HG03439 (cell line): Measurements from ENCODE around the gene EHMT1.
"Not testable (repeated sequence)": the region's sequence is repeated elsewhere in the genome, so short reads cannot be mapped to it uniquely, and the experiment has no call there.

Experiments
- ATAC-seq: cut with Tn5 transposase; IDR thresholded peaks from one replicate; pipeline ENCODE4 v1.9.1; 2021; ENCODE audit warnings: mild to moderate bottlenecking, moderate library complexity; ENCODE audit not compliant: unreplicated experiment

Gene EHMT1

DNA sequence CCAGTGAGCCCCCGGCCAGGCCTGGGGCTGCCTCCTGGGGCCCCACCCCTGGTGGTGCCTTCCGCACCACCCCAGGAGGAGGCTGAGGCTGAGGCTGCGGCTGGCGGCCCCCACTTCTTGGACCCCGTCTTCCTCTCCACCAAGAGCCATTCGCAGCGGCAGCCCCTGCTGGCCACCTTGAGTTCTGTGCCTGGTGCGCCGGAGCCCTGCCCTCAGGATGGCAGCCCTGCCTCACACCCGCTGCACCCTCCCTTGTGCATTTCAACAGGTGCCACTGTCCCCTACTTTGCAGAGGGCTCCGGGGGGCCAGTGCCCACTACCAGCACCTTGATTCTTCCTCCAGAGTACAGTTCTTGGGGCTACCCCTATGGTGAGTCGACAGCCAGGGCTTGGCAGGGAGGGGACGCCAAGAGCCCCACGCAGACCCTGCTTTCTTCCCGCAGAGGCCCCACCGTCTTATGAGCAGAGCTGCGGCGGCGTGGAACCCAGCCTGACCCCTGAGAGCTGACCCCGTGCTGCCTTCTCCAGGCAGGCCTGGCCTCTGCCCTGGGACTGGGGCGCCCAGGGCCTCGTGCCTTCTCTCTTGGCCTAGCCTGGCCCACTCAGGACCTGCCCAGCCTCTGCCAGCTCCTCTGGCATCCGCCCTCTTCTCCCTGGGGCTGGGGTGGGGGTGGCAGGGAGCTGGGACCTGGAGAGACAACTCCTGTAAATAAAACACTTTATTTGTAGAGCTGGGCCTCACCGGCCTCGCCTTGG lies 4.0 kb upstream of the EHMT1 start:
- ATAC-seq: no peak

DNA sequence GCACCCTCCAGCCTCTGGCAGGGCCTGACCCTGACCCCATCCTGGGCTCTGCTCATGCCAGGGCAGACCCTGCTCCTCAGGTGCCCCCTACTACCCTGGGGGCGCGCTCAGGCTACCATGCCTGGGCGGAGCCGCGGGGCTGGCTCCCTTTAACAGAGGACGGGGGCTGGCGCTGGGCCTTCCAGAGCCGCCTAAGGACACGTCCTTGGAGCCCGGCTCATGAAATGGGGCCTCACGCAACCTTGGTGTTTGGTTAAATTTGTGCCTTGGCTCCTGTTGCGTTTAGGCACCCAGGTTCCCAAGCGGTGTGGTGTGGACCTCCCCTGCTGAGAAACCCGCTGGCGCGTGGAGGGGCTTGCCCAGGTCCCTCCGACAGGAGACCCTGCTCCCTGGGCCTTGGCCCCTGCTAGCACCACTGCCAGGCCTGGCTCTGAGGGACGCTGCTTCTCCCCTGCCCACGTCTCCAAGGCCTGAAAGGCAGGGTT lies 3.4 kb upstream of the EHMT1 start:
- ATAC-seq: no peak

DNA sequence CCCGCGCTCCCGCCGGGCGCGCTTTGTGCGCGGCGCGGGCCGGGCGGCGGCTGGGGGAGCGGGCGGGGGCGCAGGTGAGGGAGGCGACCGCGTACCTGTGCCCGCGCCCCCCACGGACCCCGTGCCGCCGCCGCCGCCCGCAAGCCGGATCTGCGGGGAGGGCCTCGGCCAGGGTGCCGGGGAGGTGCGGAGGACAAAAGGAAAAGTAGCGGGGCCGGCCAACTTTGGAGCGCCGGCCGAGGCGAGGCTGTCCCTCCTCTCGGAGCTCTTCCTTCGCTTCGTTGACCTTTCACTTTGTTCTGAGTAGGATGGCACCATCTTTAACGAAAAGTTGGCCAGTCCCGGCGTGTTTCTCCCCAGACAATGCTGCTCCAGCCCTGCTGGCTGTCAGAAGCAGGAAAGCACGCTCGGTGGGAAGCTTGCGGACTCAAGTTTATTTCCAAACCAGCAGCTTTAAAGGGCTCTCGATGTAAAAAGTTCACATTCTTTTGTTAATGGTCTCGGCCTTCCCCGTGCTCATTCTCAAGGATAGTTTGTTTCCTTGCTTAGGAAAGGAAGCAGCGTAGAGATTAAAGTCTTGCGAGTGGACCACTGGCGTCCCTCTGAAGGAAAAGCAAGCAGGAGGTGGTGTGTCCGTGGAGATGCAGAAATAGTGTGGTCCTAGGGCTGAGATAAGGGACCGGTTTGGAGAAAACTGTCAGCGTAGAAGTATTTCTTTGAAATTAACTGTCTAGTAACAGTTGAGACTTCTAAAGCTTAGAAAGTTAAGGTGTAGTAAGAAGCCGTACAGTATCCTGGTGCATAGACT lies 639 bp downstream of the EHMT1 start:
- peak; percentile 15 for ATAC-seq

DNA sequence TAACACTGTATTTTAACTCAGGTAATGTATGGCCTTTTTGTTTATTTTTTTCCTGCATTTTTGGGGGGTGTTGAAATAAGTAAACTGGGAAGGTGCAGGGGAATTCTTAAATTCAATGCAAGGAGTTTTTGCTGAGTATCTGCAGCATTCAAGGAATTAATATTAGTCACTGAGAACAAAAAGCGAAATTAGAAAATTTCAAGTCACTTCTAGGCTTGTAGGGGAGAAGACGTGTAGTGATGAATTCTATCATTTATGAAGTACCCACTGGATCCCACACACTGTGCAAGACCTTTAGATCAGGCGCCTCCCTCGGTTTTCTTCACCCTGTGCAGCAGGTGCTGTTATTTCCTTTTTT lies 1.2 kb downstream of the EHMT1 start:
- no peak for ATAC-seq

DNA sequence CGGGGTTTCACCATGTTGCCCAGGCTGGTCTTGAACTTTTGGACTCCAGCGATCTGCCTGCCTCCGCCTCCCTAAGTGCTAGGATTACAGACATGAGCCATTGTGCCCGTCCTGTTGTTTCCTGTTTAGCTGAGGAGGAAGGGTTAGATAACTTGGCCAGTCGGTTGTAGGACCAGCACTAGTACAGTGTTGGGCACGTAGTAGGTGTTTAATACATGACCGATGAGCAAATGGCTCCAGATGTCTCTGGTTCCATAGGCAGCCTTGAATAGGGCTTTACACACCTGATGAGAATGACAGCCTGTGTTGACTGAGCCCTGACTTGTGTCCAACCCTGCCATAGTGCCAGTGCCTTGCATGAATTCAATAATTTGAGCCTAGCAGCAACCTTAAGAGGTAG lies 1.8 kb downstream of the EHMT1 start:
- no peak for ATAC-seq

DNA sequence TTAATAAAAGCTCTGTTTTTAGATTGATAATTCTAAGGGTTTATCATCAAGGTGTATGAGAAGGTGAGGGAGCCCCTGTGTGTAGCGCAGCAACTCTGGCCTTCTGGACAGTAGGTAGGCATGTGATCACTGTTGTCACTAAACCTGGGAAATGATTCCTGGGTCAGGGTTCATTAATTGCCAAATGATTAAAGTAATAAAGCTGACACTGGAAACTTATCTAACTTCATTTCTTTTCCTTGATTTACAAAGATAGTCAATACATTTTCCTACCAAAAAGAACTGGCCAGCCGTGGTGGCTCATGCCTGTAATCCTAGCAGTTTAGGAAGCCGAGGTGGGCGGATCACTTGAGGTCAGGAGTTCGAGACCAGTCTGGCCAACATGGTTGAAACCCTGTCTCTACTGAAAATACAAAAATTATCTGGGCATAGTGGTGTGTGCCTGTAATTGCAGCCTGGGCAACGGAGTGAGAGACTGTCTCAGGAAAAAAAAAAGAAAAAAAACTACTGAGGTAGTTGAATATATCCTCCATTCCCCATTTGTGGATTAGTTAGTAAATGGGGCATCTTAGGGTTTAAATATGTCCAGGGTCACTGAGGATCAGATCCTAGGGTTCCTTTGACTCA lies 2.4 kb downstream of the EHMT1 start:
- ATAC-seq: no peak

DNA sequence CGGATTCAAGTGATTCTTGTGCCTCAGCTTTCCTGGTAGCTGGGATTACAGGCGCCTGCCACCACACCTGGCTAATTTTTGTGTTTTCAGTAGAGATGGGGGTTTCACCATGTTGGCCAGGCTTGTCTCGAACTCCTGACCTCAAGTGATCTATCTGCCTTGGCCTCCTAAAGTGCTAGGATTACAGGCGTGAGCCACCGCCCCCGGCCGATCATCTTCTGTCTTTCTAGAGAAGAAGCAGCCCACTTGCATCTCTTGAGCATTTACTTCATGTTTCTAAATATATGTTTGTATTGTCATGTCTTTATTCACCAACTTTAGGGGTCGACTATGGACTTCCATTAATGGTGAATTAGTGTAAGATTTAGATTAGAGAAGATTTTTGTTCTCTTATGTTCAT lies 3.4 kb downstream of the EHMT1 start:
- ATAC-seq: not testable (repeated sequence)

DNA sequence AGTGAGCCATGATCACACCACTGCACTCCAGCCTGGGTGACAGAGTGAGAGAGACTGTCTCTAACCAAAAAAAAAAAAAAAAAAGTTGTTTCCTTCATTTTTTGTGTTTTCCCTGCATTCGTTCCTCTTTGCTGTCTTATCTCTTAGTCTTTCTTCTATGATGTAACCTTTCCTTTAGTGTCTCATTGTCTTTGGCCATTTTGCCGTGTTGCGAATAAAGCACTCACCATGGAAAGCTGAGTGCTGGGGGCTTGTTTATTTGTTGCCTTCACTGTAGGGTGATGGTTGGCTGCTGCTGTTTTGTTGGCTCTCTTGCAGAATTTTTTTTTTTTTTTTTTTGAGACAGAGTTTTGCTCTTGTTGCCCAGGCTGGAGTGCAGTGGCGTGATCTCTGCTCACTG lies 7.7 kb downstream of the EHMT1 start:
- ATAC-seq: no peak

DNA sequence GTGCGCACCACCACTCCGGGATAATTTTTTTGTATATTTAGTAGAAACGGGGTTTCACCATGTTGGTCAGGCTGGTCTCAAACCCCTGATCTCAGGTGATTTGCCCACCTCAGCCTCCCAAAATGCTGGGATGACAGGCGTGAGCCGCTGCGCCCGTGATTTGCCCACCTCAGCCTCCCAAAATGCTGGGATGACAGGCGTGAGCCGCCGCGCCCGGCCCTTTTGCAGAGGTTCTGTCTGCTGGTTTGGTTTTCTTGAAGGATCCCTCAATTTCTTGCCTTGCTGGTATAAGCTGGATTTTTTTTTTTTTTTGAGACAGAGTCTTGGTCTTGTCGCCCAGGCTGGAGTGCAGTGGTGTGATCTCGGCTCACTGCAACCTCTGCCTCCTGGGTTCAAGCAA lies 8.6 kb downstream of the EHMT1 start:
- not testable (repeated sequence) for ATAC-seq

DNA sequence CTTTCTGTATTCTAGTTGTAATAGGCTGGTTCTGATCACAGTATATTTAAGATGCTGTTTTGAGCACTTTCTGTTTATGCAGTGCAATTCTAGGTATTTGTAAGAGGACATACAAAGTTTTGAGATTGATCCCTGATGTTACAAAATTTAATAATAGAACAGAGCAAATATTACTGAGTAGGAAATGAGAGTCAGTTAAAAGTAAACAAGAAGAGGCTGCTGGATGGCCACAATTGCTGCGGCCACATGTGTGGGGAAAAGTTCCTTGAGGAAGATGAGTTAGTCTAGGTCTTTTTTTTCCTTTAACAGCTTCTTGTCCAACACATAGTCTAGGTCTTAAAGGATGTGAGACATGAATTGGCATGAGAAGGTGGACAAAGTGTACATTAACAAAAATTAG lies 11.3 kb downstream of the EHMT1 start:
- no peak for ATAC-seq

DNA sequence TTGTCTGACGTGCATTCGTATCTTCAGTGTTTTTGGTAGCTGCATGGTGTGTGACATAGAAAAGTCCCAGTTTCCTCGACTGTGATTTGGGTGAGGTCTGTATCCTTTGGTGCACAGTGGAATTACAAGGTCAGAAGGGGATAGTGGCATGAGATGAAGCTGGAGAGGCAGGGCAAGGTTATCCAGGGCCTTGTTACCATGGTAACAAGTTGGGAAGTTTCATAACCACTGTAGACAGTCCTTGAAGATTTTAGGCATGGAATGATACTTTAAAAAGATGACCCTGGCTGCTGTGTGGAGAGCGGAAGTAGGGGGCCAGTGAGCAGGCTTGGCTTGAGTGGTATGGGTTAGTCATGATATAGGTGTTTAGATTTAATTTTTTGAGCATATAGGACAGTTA lies 11.9 kb downstream of the EHMT1 start:
- ATAC-seq: no peak

DNA sequence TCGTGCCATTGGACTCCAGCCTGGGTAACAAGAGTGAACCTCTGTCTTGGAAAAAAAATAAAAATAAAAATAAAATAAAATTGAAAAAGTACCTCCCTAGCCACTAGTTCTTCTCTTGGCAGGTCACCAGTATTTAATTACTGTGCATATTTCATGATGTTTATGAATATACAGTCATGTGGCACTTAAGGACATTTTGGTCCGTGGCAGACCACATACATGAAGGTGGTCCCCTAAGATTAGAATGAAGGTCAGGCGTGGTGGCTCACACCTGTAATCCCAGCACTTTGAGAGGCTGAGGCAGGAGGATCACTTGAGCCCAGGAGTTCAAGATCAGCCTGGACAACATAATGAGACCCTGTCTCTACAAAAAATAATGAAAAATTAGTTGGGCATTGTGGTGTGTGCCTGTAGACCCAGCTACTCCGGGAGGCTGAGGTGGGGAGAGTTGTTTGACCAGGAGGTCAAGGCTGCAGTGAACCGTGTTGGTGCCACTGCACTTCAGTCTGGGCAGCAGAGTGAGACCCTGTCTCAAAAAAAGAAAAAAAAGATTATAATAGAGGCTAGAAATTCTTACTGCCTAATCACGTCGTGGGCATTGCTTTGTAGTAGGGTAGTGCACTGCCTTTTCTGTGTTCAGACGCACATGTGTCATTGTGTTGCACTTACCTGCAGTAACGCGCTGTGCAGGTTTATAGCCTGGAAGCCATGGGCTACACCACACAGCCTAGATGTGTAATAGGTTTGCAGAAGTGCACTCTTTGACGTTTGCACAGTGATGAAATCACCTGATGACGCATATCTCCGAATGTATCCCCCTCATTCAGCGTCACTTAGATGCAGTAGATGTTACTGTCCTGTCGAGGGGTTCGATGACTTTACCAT lies 12.8 kb downstream of the EHMT1 start:
- no peak for ATAC-seq

DNA sequence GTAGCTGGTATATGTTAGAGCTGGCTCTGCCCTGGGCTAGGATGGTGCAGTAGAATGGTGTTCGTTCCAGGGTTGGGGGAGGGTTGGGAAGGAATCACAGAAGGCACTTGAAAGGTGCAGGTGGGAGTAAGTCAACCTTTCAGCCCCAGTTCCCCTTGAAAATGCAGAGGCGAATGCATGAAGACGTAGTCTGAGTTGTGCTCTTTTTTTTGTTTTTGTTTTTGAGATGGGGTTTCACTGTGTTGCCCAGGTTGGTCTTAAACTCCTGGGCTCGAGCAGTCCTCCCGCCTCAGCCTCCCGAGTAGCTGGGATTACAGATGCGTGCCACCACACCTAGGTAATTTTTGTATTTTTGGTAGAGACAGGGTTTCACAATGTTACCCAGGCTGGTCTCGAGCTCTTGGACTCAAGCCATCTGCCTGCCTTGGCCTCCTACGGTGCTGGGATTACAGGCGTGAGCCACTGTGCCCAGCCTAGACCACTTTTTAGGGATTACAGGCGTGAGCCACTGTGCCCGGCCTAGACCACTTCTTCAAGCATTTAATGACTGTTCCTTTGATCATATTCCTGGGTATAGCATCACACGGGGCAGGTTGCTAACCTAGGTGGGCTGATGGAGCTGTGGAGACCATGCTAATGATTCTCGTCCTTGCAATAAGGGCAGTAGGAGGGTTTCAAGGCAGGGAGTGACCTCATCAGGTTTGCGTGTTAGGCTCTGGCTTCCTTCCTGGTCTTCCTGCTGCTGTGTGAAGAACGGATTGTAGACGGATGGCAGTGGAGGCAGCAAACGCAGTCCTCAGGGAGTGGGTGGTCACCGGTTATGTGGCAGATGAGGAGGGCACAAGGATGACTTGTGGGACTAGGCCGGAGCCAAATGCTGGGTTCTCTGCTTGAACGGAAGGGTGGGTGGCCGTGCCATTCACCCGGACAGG lies 13.7 kb downstream of the EHMT1 start:
- no peak for ATAC-seq

DNA sequence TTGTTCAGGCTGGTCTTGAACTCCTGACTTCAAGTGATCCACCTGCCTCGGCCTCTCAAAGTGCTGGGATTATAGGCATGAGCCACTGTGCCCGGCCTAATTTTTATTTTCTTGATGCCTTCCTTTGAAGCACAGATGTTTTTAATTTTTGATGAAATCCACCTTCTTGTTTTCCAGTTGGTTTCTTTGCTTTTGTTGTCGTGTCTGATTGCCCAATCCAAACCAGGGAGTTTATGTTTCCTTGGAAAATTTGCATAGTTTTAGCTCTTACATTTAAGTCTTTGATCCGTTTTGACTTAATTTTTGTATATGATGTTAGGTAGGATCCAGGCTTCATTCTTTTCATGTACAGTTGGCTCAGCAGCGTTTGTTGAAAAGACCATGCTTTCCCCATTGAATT lies 15.2 kb downstream of the EHMT1 start:
- ATAC-seq: no peak

DNA sequence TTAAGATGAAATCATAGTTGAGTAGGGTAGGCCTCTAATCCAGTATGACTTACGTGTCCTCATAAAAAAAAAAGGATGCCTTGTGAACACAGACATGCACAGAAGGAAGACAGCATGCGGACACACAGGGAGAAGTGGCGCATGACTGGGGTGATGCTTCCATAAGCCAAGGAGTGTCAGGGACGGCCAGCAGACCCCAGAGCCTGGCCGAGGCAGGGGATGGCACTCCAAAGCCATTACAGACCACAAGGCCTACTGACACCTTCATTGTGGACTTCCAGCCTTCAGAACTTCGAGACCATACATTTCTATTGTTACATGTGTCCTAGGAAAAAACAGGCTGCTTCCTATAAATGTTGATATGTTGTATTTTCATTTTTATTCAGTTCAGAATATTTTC lies 19.9 kb downstream of the EHMT1 start:
- no peak for ATAC-seq

DNA sequence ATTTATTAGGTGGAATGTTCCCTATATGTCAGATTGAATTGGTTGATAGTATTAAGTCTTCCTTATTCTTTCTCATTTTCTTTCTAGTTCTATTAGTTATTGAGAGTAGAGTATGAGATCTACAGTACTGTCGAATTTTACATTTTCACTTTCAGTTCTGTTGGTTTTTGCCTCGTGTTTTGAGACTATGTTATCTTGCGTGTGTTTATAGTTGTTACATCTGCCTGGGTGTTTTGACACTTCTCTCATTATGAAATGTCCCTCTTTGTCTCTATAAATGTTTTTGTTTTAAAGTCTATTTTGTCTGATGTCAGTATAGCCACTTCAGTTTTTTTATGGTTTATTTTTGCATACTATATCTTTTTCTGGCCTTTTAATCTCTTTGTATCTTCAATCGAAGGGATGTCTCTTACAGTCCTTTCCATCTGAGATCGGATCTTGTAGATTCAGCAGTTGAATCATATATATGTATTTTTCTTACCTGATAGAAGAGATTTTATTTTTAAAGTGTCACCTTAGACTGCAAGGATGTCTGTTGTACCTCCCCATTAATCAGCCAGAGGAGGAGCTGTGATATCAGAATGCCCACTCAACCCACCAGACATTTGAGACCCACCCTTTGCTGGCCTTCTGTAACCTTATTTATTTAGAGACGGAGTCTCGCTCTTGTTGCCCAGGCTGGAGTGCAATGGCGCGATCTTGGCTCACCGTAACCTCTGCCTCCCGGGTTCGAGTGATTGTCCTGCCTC lies 20.7 kb downstream of the EHMT1 start:
- ATAC-seq: no peak

DNA sequence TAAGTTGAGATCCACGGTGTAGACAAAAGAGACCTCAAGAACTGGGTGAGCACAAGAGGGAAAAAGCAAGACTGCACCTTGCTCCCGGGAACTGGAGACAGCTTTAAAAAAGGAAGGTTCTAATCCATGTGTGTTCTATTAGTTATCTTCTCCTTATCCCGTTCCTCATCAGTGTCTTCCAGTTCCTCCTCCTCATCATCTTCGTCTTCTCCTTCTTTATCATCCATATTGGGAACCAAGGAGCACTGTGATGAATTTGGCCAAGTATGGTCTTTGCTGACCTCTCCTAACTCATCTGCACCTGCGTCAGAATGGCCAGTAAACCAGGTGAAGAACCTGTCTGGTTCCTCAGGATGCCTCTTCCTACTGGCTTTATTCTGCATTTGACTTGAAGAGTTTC lies 22.1 kb downstream of the EHMT1 start:
- ATAC-seq: no peak

DNA sequence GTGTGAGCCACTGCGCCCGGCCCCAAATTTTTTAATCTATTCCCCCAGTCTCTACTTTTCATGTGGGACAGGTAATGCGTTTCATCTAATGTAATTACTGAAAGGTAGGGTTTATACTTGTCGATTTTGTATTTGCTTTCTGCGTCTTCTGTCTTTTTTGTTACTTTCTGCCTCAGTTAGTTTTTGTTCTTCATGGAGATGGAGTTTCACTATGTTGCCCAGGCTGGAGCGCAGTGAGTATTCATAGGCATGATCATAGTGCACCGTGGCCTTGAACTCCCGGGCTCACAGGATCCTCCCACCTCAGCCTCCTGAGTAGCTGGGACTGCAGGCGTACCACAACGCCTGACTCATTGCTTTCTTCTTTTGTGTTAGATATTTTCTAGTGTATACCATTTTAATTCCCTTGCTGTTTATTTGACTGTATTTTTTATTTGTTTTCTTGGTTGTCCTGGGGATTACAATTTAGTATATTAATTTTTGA lies 23.4 kb downstream of the EHMT1 start:
- no peak for ATAC-seq

DNA sequence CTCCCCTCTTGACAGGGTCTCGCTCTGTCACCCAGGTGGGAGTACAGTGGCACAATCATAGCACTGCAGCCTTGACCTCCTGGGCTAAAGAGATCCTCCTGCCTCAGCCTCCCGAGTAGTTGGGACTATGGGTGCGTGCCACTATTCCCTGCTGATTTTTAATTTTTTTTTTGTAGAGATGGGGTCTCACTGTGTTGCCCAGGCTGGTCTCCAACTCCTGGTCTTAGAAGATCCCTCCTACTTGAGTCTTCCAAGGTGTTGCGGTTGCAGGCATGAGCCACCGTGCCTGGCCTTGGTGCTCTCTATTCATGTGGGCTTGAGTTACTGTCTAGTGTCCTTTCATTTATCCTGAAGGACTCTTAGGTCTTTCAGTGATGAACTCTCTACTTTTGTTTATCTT lies 24.1 kb downstream of the EHMT1 start:
- no peak for ATAC-seq
